H1 (cell line): ENCODE measurements around the gene INHBB. TPM values are rescaled to one million over a fixed set of nuclear protein-coding genes. Genes with fewer than 3 reads are reported as not detected.

Source experiments
- CTCF ChIA-PET: fragments of 300-600 bp; sonication (Branson Sonifier 250); formaldehyde crosslinking; loops from one replicate; lab custom pipeline; 2021; ENCODE audit not compliant: partially characterized antibody; lab: Charles Lee
- POLR2A ChIA-PET: fragments of 300-600 bp; sonication (Branson Sonifier 250); formaldehyde crosslinking; loops from one replicate; lab custom pipeline; 2021; ENCODE audit warnings: inconsistent platforms; ENCODE audit not compliant: partially characterized antibody; lab: Charles Lee
- DNase-seq, 2 experiments: peaks; one replicate each; pipeline versions ENCODE4 v3.0.0 to v3.0.0-alpha.2; 2010 to 2022; ENCODE audit warnings: low spot score in 2 of 2, low read depth in 1 of 2, mixed read lengths in 1 of 2
- FAIRE-seq: peaks from 2 replicates; lab custom pipeline; 2011; peaks lifted over from hg19 to GRCh38; lab: Jason Lieb, UNC
- H2AFZ ChIP-seq: 2 replicates; pipeline ENCODE4 v1.8.1; 2012; ENCODE audit warnings: low read length, inconsistent platforms
- H2AK5ac ChIP-seq: 2 replicates; pipeline ENCODE4 v1.6.1; 2013; ENCODE audit warnings: low read depth, low read length
- H2BK120ac ChIP-seq: replicated peaks from 2 replicates; pipeline ENCODE3; 2013; ENCODE audit warnings: low read depth, low read length, inconsistent platforms
- H2BK12ac ChIP-seq: 2 replicates; pipeline ENCODE4 v1.6.1; 2013; ENCODE audit warnings: low read depth, low read length
- H2BK15ac ChIP-seq: 2 replicates; pipeline ENCODE4 v1.6.1; 2013; ENCODE audit warnings: low read length
- H2BK20ac ChIP-seq: 2 replicates; pipeline ENCODE4 v1.6.1; 2013; ENCODE audit warnings: low read length
- H2BK5ac ChIP-seq: 2 replicates; pipeline ENCODE4 v1.6.1; 2013; ENCODE audit warnings: low read depth, low read length
- H3K14ac ChIP-seq: 2 replicates; pipeline ENCODE4 v1.6.1; 2013; ENCODE audit warnings: inconsistent platforms; ENCODE audit not compliant: insufficient read length
- H3K18ac ChIP-seq: 2 replicates; pipeline ENCODE4 v1.6.1; 2013; ENCODE audit warnings: low read length; ENCODE audit errors: extremely low read depth
- H3K23ac ChIP-seq: 2 replicates; pipeline ENCODE4 v1.6.1; 2013; ENCODE audit warnings: inconsistent platforms; ENCODE audit not compliant: insufficient read length
- H3K23me2 ChIP-seq: 2 replicates; pipeline ENCODE4 v1.6.1; 2013; ENCODE audit warnings: low read depth, low read length
- H3K27ac ChIP-seq: 2 replicates; pipeline ENCODE4 v1.6.1; 2011; ENCODE audit warnings: low read depth, low read length, inconsistent platforms
- H3K27me3 ChIP-seq, 4 experiments: replicated peaks in 1 of 4; 1 replicate in 1 of 4; 2 replicates in 3 of 4; pipeline versions ENCODE4 v1.6.1 to v1.8.1; 2011 to 2013; ENCODE audit warnings: low read length in 3 of 4, mild to moderate bottlenecking in 3 of 4, inconsistent platforms in 2 of 4, mixed read lengths in 2 of 4, moderate library complexity in 1 of 4; ENCODE audit not compliant: control insufficient read depth in 3 of 4, insufficient read depth in 3 of 4; ENCODE audit errors: extremely low read depth in 1 of 4
- H3K36me3 ChIP-seq, 4 experiments: 2 replicates each; pipeline versions ENCODE4 v1.6.1 to v1.8.1; 2011 to 2013; ENCODE audit warnings: mild to moderate bottlenecking in 4 of 4, low read length in 3 of 4, moderate library complexity in 2 of 4, control low read depth in 1 of 4, inconsistent platforms in 1 of 4; ENCODE audit not compliant: insufficient read depth in 4 of 4, control insufficient read depth in 2 of 4
- H3K4ac ChIP-seq: replicated peaks from 2 replicates; pipeline ENCODE3; 2013; ENCODE audit warnings: low read length, low read depth, mixed read lengths, inconsistent platforms; ENCODE audit not compliant: insufficient read length
- H3K4me1 ChIP-seq, 4 experiments: replicated peaks in 1 of 4; 1 replicate in 1 of 4; 2 replicates in 3 of 4; pipeline versions ENCODE4 v1.6.1 to v1.8.1; 2011 to 2013; ENCODE audit warnings: low read length in 3 of 4, inconsistent platforms in 2 of 4, mixed read lengths in 1 of 4; ENCODE audit not compliant: insufficient read depth in 4 of 4, control insufficient read depth in 3 of 4
- H3K4me2 ChIP-seq, 2 experiments: 2 replicates each; pipeline versions ENCODE4 v1.6.1 to v1.8.1; 2011 to 2013; ENCODE audit warnings: low read depth in 2 of 2, low read length in 2 of 2, control low read depth in 1 of 2, inconsistent platforms in 1 of 2, mild to moderate bottlenecking in 1 of 2; ENCODE audit not compliant: insufficient read depth in 1 of 2
- H3K4me3 ChIP-seq, 4 experiments: fragments of 200-600, 300-600 bp in 1 of 4; sonication (generic), shearing (Covaris generic), sonication (Bioruptor Twin) in 1 of 4; 2 replicates each; pipeline versions ENCODE4 v1.5.1 to v1.8.1; 2011 to 2016; ENCODE audit warnings: low read length in 4 of 4, low read depth in 3 of 4, control low read depth in 2 of 4, inconsistent platforms in 2 of 4, mild to moderate bottlenecking in 2 of 4, mixed read lengths in 1 of 4, moderate library complexity in 1 of 4; ENCODE audit not compliant: insufficient read depth in 2 of 4; ENCODE audit errors: extremely low read depth in 1 of 4
- H3K56ac ChIP-seq: replicated peaks from 2 replicates; pipeline ENCODE3; 2013; ENCODE audit warnings: low read depth, mild to moderate bottlenecking, mixed read lengths, low read length, inconsistent platforms; ENCODE audit not compliant: insufficient read length
- H3K79me1 ChIP-seq: 2 replicates; pipeline ENCODE4 v1.6.1; 2013; ENCODE audit warnings: low read depth, low read length, control low read depth
- H3K79me2 ChIP-seq, 2 experiments: 2 replicates each; pipeline versions ENCODE4 v1.6.1 to v1.8.1; 2012 to 2013; ENCODE audit warnings: low read length in 2 of 2, mild to moderate bottlenecking in 2 of 2, inconsistent platforms in 1 of 2; ENCODE audit not compliant: insufficient read depth in 2 of 2, control insufficient read depth in 1 of 2
- H3K9ac ChIP-seq, 4 experiments: replicated peaks in 1 of 4; 1 replicate in 1 of 4; 2 replicates in 3 of 4; pipeline versions ENCODE4 v1.6.1 to v1.8.1; 2011 to 2013; ENCODE audit warnings: low read depth in 3 of 4, low read length in 3 of 4, control low read depth in 2 of 4, mild to moderate bottlenecking in 2 of 4, moderate library complexity in 2 of 4, inconsistent platforms in 1 of 4; ENCODE audit errors: extremely low read depth in 1 of 4
- H3K9me3 ChIP-seq, 2 experiments: 2 replicates each; pipeline versions ENCODE4 v1.6.1 to v1.8.1; 2012 to 2013; ENCODE audit warnings: mild to moderate bottlenecking in 2 of 2, moderate library complexity in 2 of 2, control low read depth in 1 of 2, inconsistent platforms in 1 of 2, low read depth in 1 of 2, low read length in 1 of 2, mixed read lengths in 1 of 2; ENCODE audit not compliant: insufficient read depth in 2 of 2
- H4K20me1 ChIP-seq, 2 experiments: replicated peaks in 1 of 2; 2 replicates each; pipeline versions ENCODE3 to v1.8.1; 2011 to 2013; ENCODE audit warnings: inconsistent platforms in 2 of 2, low read length in 2 of 2, mild to moderate bottlenecking in 1 of 2; ENCODE audit not compliant: insufficient read depth in 2 of 2, control insufficient read depth in 1 of 2
- H4K5ac ChIP-seq: 2 replicates; pipeline ENCODE4 v1.6.1; 2013; ENCODE audit warnings: low read length, low read depth, mixed read lengths, inconsistent platforms; ENCODE audit not compliant: insufficient read length
- H4K8ac ChIP-seq: 2 replicates; pipeline ENCODE4 v1.8.0; 2013; ENCODE audit warnings: mild to moderate bottlenecking, moderate library complexity, low read length, inconsistent platforms; ENCODE audit not compliant: insufficient read depth; ENCODE audit errors: extremely low read depth
- H4K91ac ChIP-seq: replicated peaks from 2 replicates; pipeline ENCODE3; 2013; ENCODE audit warnings: low read length, mixed read lengths, inconsistent platforms; ENCODE audit not compliant: insufficient read length
- WGBS, 2 experiments: shearing (Covaris generic) in 1 of 2; methylation state at CpG; one replicate each; pipeline versions ENCODE4 v1.1.6 to v1.1.7; 2013 to 2015; ENCODE audit warnings: low lambda C conversion rate in 2 of 2, mixed read lengths in 2 of 2, inconsistent platforms in 1 of 2, low coverage in 1 of 2, missing lambda C conversion rate in 1 of 2; ENCODE audit not compliant: insufficient replicate concordance in 2 of 2, insufficient coverage in 1 of 2, insufficient read length in 1 of 2; ENCODE audit errors: extremely low coverage in 1 of 2, missing lambda C conversion rate in 1 of 2; 5-methylcytosine and 5-hydroxymethylcytosine counted together
- polyA plus RNA-seq, 7 experiments: library from polyadenylated mRNA; depleted of rRNA in 3 of 7; stranded (reverse) in 5 of 7; unstranded in 2 of 7; fragments of >200 nt in 5 of 7; fragments of 200-250 nt in 2 of 7; gene quantifications; 1 replicate in 5 of 7; 2 replicates in 1 of 7; 4 replicates in 1 of 7; pipeline versions ENCODE4 v1.2.1 to v1.2.3, GENCODE V29; 2011 to 2013; ENCODE audit warnings: missing spikeins in 2 of 7, mixed read lengths in 2 of 7
- total RNA-seq: library from RNA; stranded (reverse); fragmentation: NEBNext Ultra II Directional; extraction: Animal tissue kit (Norgen Biotek cat#: 25700); gene quantifications from 2 replicates; pipeline ENCODE4 v1.2.1, GENCODE V29; 2021

The INHBB gene
- total and polyA plus RNA-seq, 2 of the 8 experiments (the other 6 are each of a cell fraction or from before 2014, with no cell fraction given) = 0.30 to 0.32 TPM

- H3K23me2 ChIP-seq = peaks cover 6% of the 10 kb centered on the region; the same call in 1 of the 2 replicates
- 82% methylated on average over 11 of the region's 11 CpGs; no CpG with 5 or more reads in 1 of the 2 experiments for WGBS, 2 experiments
- H3K36me3 ChIP-seq = no peaks in the 10 kb centered on the region
- peaks cover 0 to 4% (median 0%) of the 10 kb centered on the region in 4 experiments; a peak in 2 of 7 replicates for H3K4me1 ChIP-seq
- no peak overlapping the region for H2BK12ac ChIP-seq
- H3K4me3 ChIP-seq = no peak overlapping the region
- H3K18ac ChIP-seq = no peak overlapping the region
- peaks cover 0 to 3% (median 0%) of the 10 kb centered on the region in 4 experiments; a peak in 4 of 7 replicates for H3K27me3 ChIP-seq
- H4K8ac ChIP-seq = no peak overlapping the region
- H4K91ac ChIP-seq = no peak overlapping the region
- H3K4ac ChIP-seq = no peak overlapping the region
- no peaks in the 10 kb centered on the region for H3K79me2 ChIP-seq
- no peak overlapping the region for H2BK5ac ChIP-seq
- no peak overlapping the region for H3K14ac ChIP-seq
- no peak overlapping the region for H3K27ac ChIP-seq
- no peak for DNase-seq
- no peak overlapping the region for H3K9ac ChIP-seq
- no peak overlapping the region for H2AK5ac ChIP-seq
- H3K4me2 ChIP-seq = no peak overlapping the region
- no peak overlapping the region for H2BK15ac ChIP-seq
- no peaks in the 10 kb centered on the region for H3K79me1 ChIP-seq
- H2BK20ac ChIP-seq = no peak overlapping the region
- no peak overlapping the region for H4K5ac ChIP-seq
- H3K56ac ChIP-seq = no peak overlapping the region
- H4K20me1 ChIP-seq = no peaks in the 10 kb centered on the region
- ChIA-PET POLR2A (no interaction called here), CTCF (interaction anchor here (0.6 to 1.2 kb wide), 4 partner anchors 9 to 818 kb away, joined by 3 to 6 read pairs (median 4); no protein-coding TSS in a partner anchor)
- no peaks in the 10 kb centered on the region for H3K9me3 ChIP-seq
- H2AFZ ChIP-seq = no peak overlapping the region
- FAIRE-seq = no peak
- no peak overlapping the region for H3K23ac ChIP-seq
- H2BK120ac ChIP-seq = no peak overlapping the region
Measured at GRCh38 chr2:120390381-120391055, 44.6 kb downstream of the INHBB start.
